ENCODE measurements around the gene DYNLT3. TPM values are rescaled to one million over a fixed set of nuclear protein-coding genes. Genes with fewer than 3 reads are reported as not detected.

The DYNLT3 gene
- total and polyA plus RNA-seq, 2 experiments from 2014 or later, result 36.7 to 42.8 TPM

- Histone ChIP-seq H3K27me3 (no peaks in the 10 kb centered on the region), H3K27ac (no peak overlapping the region), H4K20me1 (ENCODE audit: insufficient read depth, poor library complexity, severe bottlenecking) (no peaks in the 10 kb centered on the region), H3K9me3 (ENCODE audit: low read depth) (no peaks in the 10 kb centered on the region), H3K36me3 (replicated peaks; ENCODE audit: insufficient read depth, low read depth) (no peaks in the 10 kb centered on the region), H3K4me1 (ENCODE audit: insufficient read depth) (no peaks in the 10 kb centered on the region), H3K4me3 (no peak overlapping the region), H2AFZ (no peak overlapping the region), H3K9me2 (replicated peaks; ENCODE audit: insufficient read depth) (no peaks in the 10 kb centered on the region), H3K79me2 (no peaks in the 10 kb centered on the region), H3K4me2 (no peak overlapping the region)
- no peak for TF ChIP-seq CTCF (IDR thresholded peaks at IDR 0.05; ENCODE audit: poor library complexity)
- no peak for TF ChIP-seq EZH2phosphoT487 (IDR thresholded peaks at IDR 0.05; ENCODE audit: low read depth, severe bottlenecking, unreplicated experiment)
- no peak for TF ChIP-seq EZH2 (IDR thresholded peaks at IDR 0.05; ENCODE audit: borderline replicate concordance)
- no peak for DNase-seq (ENCODE audit: low spot score)
- WGBS (ENCODE audit: low lambda C conversion rate, missing lambda C conversion rate), result 52% methylated on average over 1 of the region's 1 CpG
These were observed 24.9 kb upstream of the DYNLT3 start for GRCh38 chrX:37872303-37872655.

- Histone ChIP-seq H3K4me3 (no peak overlapping the region), H4K20me1 (ENCODE audit: insufficient read depth, poor library complexity, severe bottlenecking) (no peaks in the 10 kb centered on the region), H3K9me3 (ENCODE audit: low read depth) (no peaks in the 10 kb centered on the region), H3K27me3 (no peaks in the 10 kb centered on the region), H3K9me2 (replicated peaks; ENCODE audit: insufficient read depth) (no peaks in the 10 kb centered on the region), H3K79me2 (no peaks in the 10 kb centered on the region), H3K27ac (no peak overlapping the region), H2AFZ (no peak overlapping the region), H3K4me2 (no peak overlapping the region), H3K4me1 (ENCODE audit: insufficient read depth) (no peaks in the 10 kb centered on the region), H3K36me3 (replicated peaks; ENCODE audit: insufficient read depth, low read depth) (no peaks in the 10 kb centered on the region)
- 71% methylated on average over 4 of the region's 4 CpGs for WGBS (ENCODE audit: low lambda C conversion rate, missing lambda C conversion rate)
- no peak for TF ChIP-seq EZH2 (IDR thresholded peaks at IDR 0.05; ENCODE audit: borderline replicate concordance)
- no peak for TF ChIP-seq EZH2phosphoT487 (IDR thresholded peaks at IDR 0.05; ENCODE audit: low read depth, severe bottlenecking, unreplicated experiment)
- TF ChIP-seq CTCF (IDR thresholded peaks at IDR 0.05; ENCODE audit: poor library complexity), result no peak
- DNase-seq (ENCODE audit: low spot score), result peak; percentile 30
These were observed 24.4 kb upstream of the DYNLT3 start for GRCh38 chrX:37871626-37872302.

DNA sequence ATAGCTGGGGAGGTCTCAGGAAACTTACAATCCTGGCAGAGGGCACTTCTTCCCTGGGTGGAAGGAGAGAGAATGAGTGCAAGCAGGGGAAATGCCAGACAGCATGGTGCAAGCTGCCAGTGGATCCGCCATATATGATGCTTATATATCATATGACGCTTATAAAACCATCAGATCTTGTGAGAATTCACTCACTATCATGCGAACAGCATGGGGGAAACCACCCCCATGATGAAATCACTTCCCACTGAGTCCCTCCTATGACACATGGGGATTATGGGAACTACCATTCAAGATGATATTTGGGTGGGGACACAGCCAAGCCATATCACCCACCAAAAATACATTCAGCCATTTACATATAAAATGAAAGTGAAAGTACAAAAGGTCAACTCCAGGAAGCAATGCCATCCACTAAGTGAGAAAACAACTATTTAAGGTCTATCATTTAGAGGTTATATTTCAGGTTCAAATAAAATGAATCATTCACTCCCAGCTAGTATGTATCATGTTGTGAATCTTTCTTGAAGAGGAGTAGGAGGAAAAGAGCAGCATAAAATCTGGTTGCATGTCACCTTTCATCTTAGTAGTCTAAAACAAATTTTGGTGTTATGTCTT, 20.3 kb upstream of the DYNLT3 start:
- Histone ChIP-seq H3K4me2 (no peak overlapping the region), H2AFZ (no peak overlapping the region)

More for the DNA sequence above, 20.3 kb upstream of the DYNLT3 start:
- no peaks in the 10 kb centered on the region for H3K36me3 ChIP-seq (replicated peaks; ENCODE audit: insufficient read depth, low read depth)
- no peaks in the 10 kb centered on the region for H3K9me2 ChIP-seq (replicated peaks; ENCODE audit: insufficient read depth)
- H3K27ac ChIP-seq, result no peak overlapping the region
- WGBS (ENCODE audit: low lambda C conversion rate, missing lambda C conversion rate), result 62% methylated on average over 3 of the region's 3 CpGs
- no peak for DNase-seq (ENCODE audit: low spot score)
- TF ChIP-seq EZH2phosphoT487 (IDR thresholded peaks at IDR 0.05; ENCODE audit: low read depth, severe bottlenecking, unreplicated experiment) (no peak), CTCF (IDR thresholded peaks at IDR 0.05; ENCODE audit: poor library complexity) (no peak), EZH2 (IDR thresholded peaks at IDR 0.05; ENCODE audit: borderline replicate concordance) (no peak)
- H3K79me2 ChIP-seq, result no peaks in the 10 kb centered on the region
- H3K4me3 ChIP-seq, result no peak overlapping the region
- H3K27me3 ChIP-seq, result no peaks in the 10 kb centered on the region
- no peaks in the 10 kb centered on the region for H3K9me3 ChIP-seq (ENCODE audit: low read depth)
- no peaks in the 10 kb centered on the region for H3K4me1 ChIP-seq (ENCODE audit: insufficient read depth)
- no peaks in the 10 kb centered on the region for H4K20me1 ChIP-seq (ENCODE audit: insufficient read depth, poor library complexity, severe bottlenecking)

Data from hepatocyte (in vitro differentiated cells).